Tibial nerve (tissue), 4 donors: Measurements from ENCODE around the gene MYMK.

Experiments used
- EP300 ChIP-seq, 2 donors: sonication (generic); formaldehyde crosslinking; IDR thresholded peaks; one replicate each; pipeline ENCODE4 v1.6.1; 2017; ENCODE audit warnings: antibody characterized with exemption in 2 of 2, mild to moderate bottlenecking in 1 of 2
- POLR2A ChIP-seq, 2 donors: fragments of 450-650 bp; IDR thresholded peaks; one replicate each; pipeline ENCODE4 v1.6.1; 2017; ENCODE audit warnings: antibody characterized with exemption in 2 of 2, mild to moderate bottlenecking in 2 of 2, moderate library complexity in 2 of 2
- TF ChIP-seq, protein P1 (sequence below), 5 experiments: fragments of 200-600 bp in 3 of 5; fragments of 450-650 bp in 2 of 5; sonication (generic) in 3 of 5; IDR thresholded peaks; one replicate each; pipeline ENCODE4 v1.5.1; 2016 to 2019; ENCODE audit warnings: antibody characterized with exemption in 5 of 5, mild to moderate bottlenecking in 3 of 5, moderate library complexity in 2 of 5

DNA sequence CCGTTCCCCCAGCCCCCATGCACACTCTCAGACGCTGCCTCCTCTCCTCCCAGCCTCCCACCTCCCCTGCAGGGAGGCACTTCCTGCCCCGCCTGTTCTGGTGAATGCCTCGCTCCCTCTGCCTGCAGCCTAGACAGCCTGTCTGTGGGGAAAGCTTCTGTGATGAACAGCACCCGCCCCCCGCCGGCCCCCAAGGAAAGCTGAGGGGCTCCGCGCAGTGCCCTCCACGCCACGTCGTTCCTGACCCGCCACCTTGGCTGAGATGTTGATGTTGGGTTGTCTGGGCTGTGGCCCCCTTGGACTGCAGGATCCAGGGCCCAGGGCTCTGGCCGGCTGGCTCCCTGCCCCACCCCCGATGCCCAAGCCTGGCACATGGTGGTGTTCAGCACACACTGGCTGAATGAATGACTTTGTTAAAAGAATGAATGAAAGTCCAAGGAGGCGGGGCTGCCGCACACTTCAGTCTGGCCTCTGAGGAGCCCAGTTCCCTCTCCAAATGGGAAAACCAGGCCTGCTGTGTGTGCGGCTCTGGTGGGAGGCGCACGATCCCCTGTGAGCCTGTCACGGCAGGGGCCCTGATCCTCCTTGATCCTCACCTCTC, 2.1 kb upstream of the MYMK start:
- no peak for TF ChIP-seq EP300 (IDR thresholded peaks at IDR 0.05)
- TF ChIP-seq POLR2A (IDR thresholded peaks at IDR 0.05), result no peak
- TF ChIP-seq, protein P1, sequence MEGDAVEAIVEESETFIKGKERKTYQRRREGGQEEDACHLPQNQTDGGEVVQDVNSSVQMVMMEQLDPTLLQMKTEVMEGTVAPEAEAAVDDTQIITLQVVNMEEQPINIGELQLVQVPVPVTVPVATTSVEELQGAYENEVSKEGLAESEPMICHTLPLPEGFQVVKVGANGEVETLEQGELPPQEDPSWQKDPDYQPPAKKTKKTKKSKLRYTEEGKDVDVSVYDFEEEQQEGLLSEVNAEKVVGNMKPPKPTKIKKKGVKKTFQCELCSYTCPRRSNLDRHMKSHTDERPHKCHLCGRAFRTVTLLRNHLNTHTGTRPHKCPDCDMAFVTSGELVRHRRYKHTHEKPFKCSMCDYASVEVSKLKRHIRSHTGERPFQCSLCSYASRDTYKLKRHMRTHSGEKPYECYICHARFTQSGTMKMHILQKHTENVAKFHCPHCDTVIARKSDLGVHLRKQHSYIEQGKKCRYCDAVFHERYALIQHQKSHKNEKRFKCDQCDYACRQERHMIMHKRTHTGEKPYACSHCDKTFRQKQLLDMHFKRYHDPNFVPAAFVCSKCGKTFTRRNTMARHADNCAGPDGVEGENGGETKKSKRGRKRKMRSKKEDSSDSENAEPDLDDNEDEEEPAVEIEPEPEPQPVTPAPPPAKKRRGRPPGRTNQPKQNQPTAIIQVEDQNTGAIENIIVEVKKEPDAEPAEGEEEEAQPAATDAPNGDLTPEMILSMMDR (IDR thresholded peaks at IDR 0.05), result no peak
